Diencephalon (tissue), 1 donor: ENCODE measurements around the gene RNF141. TPM values are rescaled to one million over a fixed set of nuclear protein-coding genes. Genes with fewer than 3 reads are reported as not detected.

Experiments
- total RNA-seq: library from RNA; depleted of rRNA; stranded (reverse); fragments of >200 nt; gene quantifications from one replicate; pipeline ENCODE4 v1.2.3, GENCODE V29; 2014

Gene RNF141, protein sequence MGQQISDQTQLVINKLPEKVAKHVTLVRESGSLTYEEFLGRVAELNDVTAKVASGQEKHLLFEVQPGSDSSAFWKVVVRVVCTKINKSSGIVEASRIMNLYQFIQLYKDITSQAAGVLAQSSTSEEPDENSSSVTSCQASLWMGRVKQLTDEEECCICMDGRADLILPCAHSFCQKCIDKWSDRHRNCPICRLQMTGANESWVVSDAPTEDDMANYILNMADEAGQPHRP
- total RNA-seq: 83.5 TPM

GRCh38 chr11:10540915-10541560 lies at the start of gene RNF141:
Gene RNF141, minus strand, starts transcription at chr11:10541187. Its CDS starts 7,029 bp downstream, at chr11:10534158.

DNA sequence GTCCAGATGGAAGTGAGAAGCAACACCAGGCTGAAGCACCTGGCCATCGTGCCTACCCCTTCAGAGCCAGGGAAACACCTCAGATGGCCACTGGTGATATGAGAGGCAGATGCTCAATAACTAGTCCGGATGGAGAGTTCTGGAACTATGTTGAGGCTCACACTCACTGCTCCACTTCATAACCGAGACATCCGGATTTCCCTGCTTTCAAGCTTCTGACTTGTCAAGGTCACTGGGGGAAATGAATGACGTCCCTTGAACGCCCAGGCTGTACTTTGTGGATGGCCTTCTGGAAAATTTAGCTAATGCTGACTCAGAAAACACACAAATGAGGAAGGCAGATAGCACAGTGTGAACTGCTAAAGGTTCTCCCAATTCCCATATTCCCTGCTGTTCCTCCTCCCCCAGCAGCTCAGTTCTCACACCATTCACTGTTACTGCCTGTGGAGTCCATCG lies 27.5 kb upstream of the RNF141 start, which contains the start of gene LYVE1:
LYVE1 (minus strand) TSS at position 180 of the 456 bp plus-strand sequence; CDS start at position 47, 133 bp downstream.

Other genes with a start within 250 kb of the RNF141 start
- 96.0 TPM for gene SBF2, start 247.0 kb downstream of the RNF141 start, total RNA-seq
- 6.9 TPM for gene ADM, start 236.1 kb downstream of the RNF141 start, total RNA-seq
- 3.9 TPM for gene AMPD3, start 85.9 kb downstream of the RNF141 start, total RNA-seq
- 5.8 TPM for gene LYVE1, start 27.5 kb upstream of the RNF141 start, total RNA-seq
- 3.7 TPM for gene IRAG1, start 152.6 kb upstream of the RNF141 start, total RNA-seq
- gene CTR9, start 210.1 kb upstream of the RNF141 start, total RNA-seq: 39.0 TPM